ENCODE data around the gene SAMD4A.

- TF ChIP-seq SUZ12 (IDR thresholded peaks at IDR 0.05; ENCODE audit: extremely low read depth, insufficient read depth, insufficient read length): no peak
- no peak for TF ChIP-seq YY1 (IDR thresholded peaks at IDR 0.05; ENCODE audit: insufficient read depth, insufficient read length)
- no peak for TF ChIP-seq ZNF274 (IDR thresholded peaks at IDR 0.05; ENCODE audit: low read depth, low read length)
Measured at GRCh38 chr14:54746019-54746418, 179.1 kb downstream of the SAMD4A start.
